Naive thymus-derived CD4-positive, alpha-beta T cell (primary cell): ENCODE results near the gene MX1. TPM values are rescaled to one million over a fixed set of nuclear protein-coding genes. Genes with fewer than 3 reads are reported as not detected.
A peak's percentile ranks its signal among the peaks of the same experiment; 100 is the strongest.

ENCODE experiments used
- ATAC-seq: fragments of 150-1000 bp; cut with Tn5 transposase; 2 replicates; pipeline ENCODE4 v1.10.0; 2021; ENCODE audit warnings: mild to moderate bottlenecking, moderate library complexity
- CTCF ChIA-PET: fragments of 350-600 bp; sonication (Branson Sonifier 250); formaldehyde crosslinking; loops from one replicate; lab custom pipeline; 2021; ENCODE audit warnings: antibody characterized with exemption; lab: Charles Lee
- POLR2A ChIA-PET: fragments of 350-600 bp; sonication (Branson Sonifier 250); formaldehyde crosslinking; loops from one replicate; lab custom pipeline; 2021; ENCODE audit warnings: antibody characterized with exemption, inconsistent platforms; lab: Charles Lee
- DNase-seq, 9 donors: peaks; one replicate each; pipeline versions ENCODE4 v3.0.0 to v3.0.0-alpha.2; 2020 to 2022; ENCODE audit warnings: mixed read lengths in 1 of 9
- H3K27ac ChIP-seq: one replicate; pipeline ENCODE4 v1.7.0; 2013; ENCODE audit warnings: mild to moderate bottlenecking, low read depth, low read length, moderate library complexity
- H3K27me3 ChIP-seq, 2 donors: one replicate each; pipeline ENCODE4 v1.7.0; 2013; ENCODE audit warnings: low read length in 2 of 2, mild to moderate bottlenecking in 2 of 2, moderate library complexity in 2 of 2; ENCODE audit not compliant: control insufficient read depth in 2 of 2, insufficient read depth in 2 of 2
- H3K36me3 ChIP-seq, 3 experiments: 1 replicate in 2 of 3; 2 replicates in 1 of 3; pipeline ENCODE4 v1.7.0; 2013; ENCODE audit warnings: low read length in 3 of 3, mild to moderate bottlenecking in 3 of 3, moderate library complexity in 1 of 3; ENCODE audit not compliant: insufficient read depth in 3 of 3, control insufficient read depth in 2 of 3
- H3K4me1 ChIP-seq, 2 donors: one replicate each; pipeline ENCODE4 v1.7.0; 2013; ENCODE audit warnings: low read length in 2 of 2, mild to moderate bottlenecking in 2 of 2, moderate library complexity in 1 of 2; ENCODE audit not compliant: control insufficient read depth in 2 of 2, insufficient read depth in 2 of 2
- H3K4me3 ChIP-seq: 2 replicates; pipeline ENCODE4 v1.7.0; 2013; ENCODE audit warnings: mild to moderate bottlenecking, low read length
- H3K9me3 ChIP-seq, 3 experiments: 1 replicate in 2 of 3; 2 replicates in 1 of 3; pipeline ENCODE4 v1.7.0; 2013; ENCODE audit warnings: low read length in 3 of 3; ENCODE audit not compliant: control insufficient read depth in 2 of 3
- H3K27ac Mint-ChIP-seq, 9 donors: one replicate each; pipeline ENCODE4 v1.8.0; 2020 to 2022; ENCODE audit warnings: mixed read lengths in 9 of 9, mild to moderate bottlenecking in 8 of 9, moderate library complexity in 5 of 9, inconsistent platforms in 2 of 9
- H3K27me3 Mint-ChIP-seq, 5 donors: one replicate each; pipeline ENCODE4 v1.8.0; 2021 to 2022; ENCODE audit warnings: mixed read lengths in 5 of 5, mild to moderate bottlenecking in 1 of 5
- H3K36me3 Mint-ChIP-seq, 5 donors: one replicate each; pipeline ENCODE4 v1.8.0; 2020 to 2022; ENCODE audit warnings: mixed read lengths in 5 of 5, mild to moderate bottlenecking in 3 of 5, inconsistent platforms in 1 of 5
- H3K4me1 Mint-ChIP-seq, 7 donors: one replicate each; pipeline ENCODE4 v1.8.0; 2020 to 2022; ENCODE audit warnings: mixed read lengths in 7 of 7, mild to moderate bottlenecking in 3 of 7, inconsistent platforms in 1 of 7
- H3K4me3 Mint-ChIP-seq, 10 donors: one replicate each; pipeline ENCODE4 v1.8.0; 2020 to 2022; ENCODE audit warnings: mild to moderate bottlenecking in 10 of 10, mixed read lengths in 10 of 10, moderate library complexity in 6 of 10, inconsistent platforms in 2 of 10
- H3K9me3 Mint-ChIP-seq, 11 donors: one replicate each; pipeline ENCODE4 v1.8.0; 2020 to 2022; ENCODE audit warnings: mixed read lengths in 11 of 11, mild to moderate bottlenecking in 4 of 11, inconsistent platforms in 1 of 11, moderate library complexity in 1 of 11
- intact Hi-C, 2 donors: fragments of 100-400 bp; cut with micrococcal nuclease; formaldehyde crosslinking; loops; one replicate each; pipeline ENCODE4 v1.15.1; 2023
- polyA plus RNA-seq, 2 donors: library from polyadenylated mRNA; unstranded; fragments of 300-500 nt; fragmentation: Illumina TruSeq; gene quantifications; one replicate each; pipeline ENCODE4 v1.2.3, GENCODE V29; 2021
- total RNA-seq, 6 experiments: library from RNA in 5 of 6; stranded (reverse) in 5 of 6; gene quantifications; 1 replicate in 5 of 6; 2 replicates in 1 of 6; pipeline ENCODE4 v1.2.3 and lab custom pipeline; 2021 to 2026

The MX1 gene
- total and polyA plus RNA-seq, 7 experiments from 2014 or later: 50.2 to 384 (median 74.5) TPM

GRCh38 chr21:41403966-41404365 lies 22.1 kb upstream of the MX1 start:
- Mint-ChIP-seq H3K9me3 (peaks cover 0 to 6% (median 0%) of the 10 kb centered on the region in 11 donors), H3K4me1 (peaks cover 0 to 4% (median 0%) of the 10 kb centered on the region in 7 donors), H3K4me3 (no peak overlapping the region), H3K27me3 (no peaks in the 10 kb centered on the region), H3K36me3 (peaks cover 34 to 85% (median 69%) of the 10 kb centered on the region in 5 donors), H3K27ac (no peak overlapping the region)
- no peak overlapping the region for H3K4me3 ChIP-seq
- CTCF ChIA-PET: no interaction called here
- no peaks in the 10 kb centered on the region for H3K4me1 ChIP-seq
- DNase-seq (no peak), ATAC-seq (no peak)
- peaks cover 7 to 92% (median 29%) of the 10 kb centered on the region in 3 experiments for H3K36me3 ChIP-seq
- no peak overlapping the region for H3K27ac ChIP-seq
- H3K9me3 ChIP-seq: no peaks in the 10 kb centered on the region
- H3K27me3 ChIP-seq: no peaks in the 10 kb centered on the region
- POLR2A ChIA-PET: no interaction called here
- intact Hi-C loops: no loop called here

GRCh38 chr21:41405321-41405720 lies 20.7 kb upstream of the MX1 start:
- Histone ChIP-seq H3K4me1 (no peaks in the 10 kb centered on the region), H3K27me3 (no peaks in the 10 kb centered on the region), H3K36me3 (peaks cover 11 to 92% (median 24%) of the 10 kb centered on the region in 3 experiments), H3K4me3 (no peak overlapping the region), H3K9me3 (no peaks in the 10 kb centered on the region), H3K27ac (no peak overlapping the region)
- Mint-ChIP-seq H3K27ac (no peak overlapping the region), H3K27me3 (no peaks in the 10 kb centered on the region), H3K36me3 (peaks cover 44 to 85% (median 72%) of the 10 kb centered on the region in 5 donors), H3K9me3 (peaks cover 0 to 12% (median 2%) of the 10 kb centered on the region in 11 donors), H3K4me3 (no peak overlapping the region), H3K4me1 (peaks cover 0 to 4% (median 0%) of the 10 kb centered on the region in 7 donors)
- DNase-seq (no peak), ATAC-seq (no peak)
- CTCF ChIA-PET: no interaction called here
- POLR2A ChIA-PET: no interaction called here
- intact Hi-C loops: no loop called here

DNA sequence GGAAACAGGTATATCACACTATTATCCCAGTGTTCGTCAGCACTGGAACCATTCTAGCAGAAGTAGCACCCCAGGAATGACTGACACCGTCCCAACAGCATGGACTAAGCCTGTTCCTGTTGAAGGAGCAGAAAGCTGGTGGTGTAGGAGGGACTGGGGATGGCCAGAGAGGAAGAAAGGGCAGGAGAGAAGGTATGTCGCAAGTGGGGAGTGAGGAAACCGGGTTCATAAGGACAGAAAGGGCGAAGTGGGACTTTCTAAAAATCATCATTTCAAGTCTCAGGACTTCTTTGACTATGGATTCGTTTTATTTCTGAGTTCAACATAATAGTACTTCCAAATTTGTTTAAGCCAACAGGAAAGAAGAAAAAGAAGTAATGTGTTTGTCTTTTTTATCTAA lies 19.7 kb upstream of the MX1 start:
- Histone ChIP-seq H3K9me3 (peaks cover 0 to 2% (median 0%) of the 10 kb centered on the region in 3 experiments), H3K4me1 (no peaks in the 10 kb centered on the region), H3K27me3 (no peaks in the 10 kb centered on the region), H3K36me3 (peaks cover 11 to 91% (median 24%) of the 10 kb centered on the region in 3 experiments), H3K4me3 (no peak overlapping the region), H3K27ac (no peak overlapping the region)
- ATAC-seq (peak; percentile 38), DNase-seq (no peak)
- Mint-ChIP-seq H3K27ac (peak overlapping the region in 3 of 9 donors; percentile 13 to 70 (median 51)), H3K4me1 (peaks cover 0 to 8% (median 2%) of the 10 kb centered on the region in 7 donors), H3K36me3 (peaks cover 44 to 85% (median 72%) of the 10 kb centered on the region in 5 donors), H3K27me3 (no peaks in the 10 kb centered on the region), H3K4me3 (no peak overlapping the region), H3K9me3 (peaks cover 0 to 20% (median 2%) of the 10 kb centered on the region in 11 donors)
- CTCF ChIA-PET: no interaction called here
- intact Hi-C loops: no loop called here
- POLR2A ChIA-PET: no interaction called here

DNA sequence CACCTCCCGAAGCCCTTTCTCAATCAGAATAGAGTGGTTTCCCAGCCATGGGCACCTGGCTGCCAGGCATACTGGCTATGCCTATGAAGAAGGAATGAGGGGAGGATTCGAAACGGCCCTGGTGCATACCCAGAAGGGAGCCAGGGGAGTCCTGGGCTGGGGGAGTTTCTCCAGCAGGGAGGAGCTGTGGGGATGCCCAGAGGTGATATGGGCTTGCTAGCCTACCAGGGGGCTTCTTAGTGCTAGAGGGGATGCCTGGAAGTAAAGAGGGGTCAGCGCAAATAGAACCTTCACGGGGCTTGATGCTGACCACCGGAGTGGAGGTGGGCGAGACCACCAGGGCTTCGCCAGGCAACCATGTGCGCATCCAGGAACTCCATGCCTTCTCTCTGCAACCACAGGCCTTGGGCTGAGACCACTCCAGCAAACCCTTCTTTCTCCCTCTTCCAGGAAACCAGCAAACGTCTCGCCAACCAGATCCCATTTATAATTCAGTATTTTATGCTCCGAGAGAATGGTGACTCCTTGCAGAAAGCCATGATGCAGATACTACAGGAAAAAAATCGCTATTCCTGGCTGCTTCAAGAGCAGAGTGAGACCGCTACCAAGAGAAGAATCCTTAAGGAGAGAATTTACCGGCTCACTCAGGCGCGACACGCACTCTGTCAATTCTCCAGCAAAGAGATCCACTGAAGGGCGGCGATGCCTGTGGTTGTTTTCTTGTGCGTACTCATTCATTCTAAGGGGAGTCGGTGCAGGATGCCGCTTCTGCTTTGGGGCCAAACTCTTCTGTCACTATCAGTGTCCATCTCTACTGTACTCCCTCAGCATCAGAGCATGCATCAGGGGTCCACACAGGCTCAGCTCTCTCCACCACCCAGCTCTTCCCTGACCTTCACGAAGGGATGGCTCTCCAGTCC lies 18.2 kb upstream of the MX1 start:
- peaks cover 0 to 15% (median 4%) of the 10 kb centered on the region in 7 donors for H3K4me1 Mint-ChIP-seq
- H3K4me3 Mint-ChIP-seq: no peak overlapping the region
- peaks cover 0 to 4% (median 0%) of the 10 kb centered on the region in 5 donors for H3K27me3 Mint-ChIP-seq
- ATAC-seq: no peak
- DNase-seq: no peak
- Histone ChIP-seq H3K9me3 (peaks cover 0 to 14% (median 0%) of the 10 kb centered on the region in 3 experiments), H3K27me3 (no peaks in the 10 kb centered on the region), H3K27ac (no peak overlapping the region), H3K36me3 (peaks cover 11 to 77% (median 20%) of the 10 kb centered on the region in 3 experiments), H3K4me3 (no peak overlapping the region), H3K4me1 (no peaks in the 10 kb centered on the region)
- peaks cover 0 to 35% (median 9%) of the 10 kb centered on the region in 11 donors for H3K9me3 Mint-ChIP-seq
- H3K27ac Mint-ChIP-seq: peak overlapping the region in 2 of 9 donors; percentile 28 to 72
- POLR2A ChIA-PET: no interaction called here
- intact Hi-C loops: no loop called here
- CTCF ChIA-PET: no interaction called here
- H3K36me3 Mint-ChIP-seq: peaks cover 38 to 86% (median 70%) of the 10 kb centered on the region in 5 donors

DNA sequence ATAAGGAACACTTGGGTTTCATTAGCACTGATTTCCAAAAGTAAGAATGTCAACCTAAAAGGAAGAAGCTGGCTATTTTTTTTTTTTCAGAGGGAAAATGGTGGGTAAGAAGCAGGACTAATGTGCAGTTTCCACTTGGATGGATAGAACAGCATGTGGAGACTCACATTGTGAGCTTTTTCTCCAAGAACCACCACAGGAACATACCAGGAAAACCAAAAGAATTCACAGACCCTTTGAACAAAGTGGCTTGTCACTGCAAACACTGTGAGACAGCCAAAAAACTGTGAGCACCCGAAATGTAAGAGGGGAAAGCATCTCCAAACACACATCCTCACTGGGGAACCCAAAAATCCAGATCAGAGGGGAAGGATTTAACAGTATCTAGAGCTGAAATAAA lies 15.7 kb upstream of the MX1 start:
- Mint-ChIP-seq H3K36me3 (peaks cover 32 to 72% (median 62%) of the 10 kb centered on the region in 5 donors), H3K27ac (peak overlapping the region in 2 of 9 donors; percentile 5 to 18), H3K9me3 (peaks cover 3 to 56% (median 21%) of the 10 kb centered on the region in 11 donors), H3K4me1 (peaks cover 0 to 15% (median 4%) of the 10 kb centered on the region in 7 donors), H3K27me3 (peaks cover 0 to 26% (median 0%) of the 10 kb centered on the region in 5 donors), H3K4me3 (no peak overlapping the region)
- Histone ChIP-seq H3K4me3 (no peak overlapping the region), H3K27me3 (no peaks in the 10 kb centered on the region), H3K9me3 (peaks cover 0 to 19% (median 0%) of the 10 kb centered on the region in 3 experiments), H3K36me3 (peaks cover 9 to 52% (median 11%) of the 10 kb centered on the region in 3 experiments), H3K27ac (no peak overlapping the region), H3K4me1 (no peaks in the 10 kb centered on the region)
- intact Hi-C loops: loop anchor here in 1 of 2 donors (2.0 kb wide), 1 partner anchor 16 kb away; the partner anchor contains the start of gene MX1
- no peak for ATAC-seq
- no peak for DNase-seq
- ChIA-PET POLR2A (interaction anchor here (1.7 to 4.8 kb wide), 2 partner anchors 15 to 28 kb away, joined by 3 to 19 read pairs; partner anchors contain the start of gene MX1), CTCF (no interaction called here)

DNA sequence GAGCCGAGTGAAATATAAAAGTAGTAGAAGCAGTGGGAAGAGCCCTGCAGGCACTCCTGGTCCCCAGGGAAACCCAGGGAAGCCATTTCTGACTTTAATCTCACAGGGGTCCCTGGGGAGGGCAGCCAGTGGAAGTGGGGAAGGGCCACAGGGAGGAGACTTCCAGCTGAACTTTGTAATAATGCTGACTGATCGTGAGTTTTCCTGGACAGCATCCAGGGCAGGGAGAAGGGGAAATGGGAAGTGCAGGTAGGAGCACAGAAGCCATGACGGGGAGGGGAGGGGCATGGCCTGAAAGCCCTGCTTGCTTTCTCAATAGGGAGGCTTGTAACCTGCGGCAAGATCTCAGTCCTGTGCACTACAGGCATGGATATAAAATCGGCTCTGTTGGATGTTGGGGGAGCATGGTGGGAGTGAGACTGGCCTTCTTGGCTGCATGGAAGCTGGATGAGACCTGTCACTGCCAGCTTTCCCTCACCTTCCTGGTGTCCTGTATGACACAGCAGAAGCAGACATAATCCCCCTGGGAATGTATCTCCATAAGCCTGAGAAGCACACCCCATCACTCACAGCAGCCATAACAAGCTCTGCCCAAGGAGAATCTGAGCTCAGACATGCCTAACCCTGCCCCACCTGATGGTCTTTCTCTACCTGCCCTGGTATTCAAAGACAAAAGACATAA lies 15.1 kb upstream of the MX1 start:
- H3K36me3 Mint-ChIP-seq: peaks cover 32 to 72% (median 62%) of the 10 kb centered on the region in 5 donors
- Histone ChIP-seq H3K4me3 (no peak overlapping the region), H3K4me1 (no peaks in the 10 kb centered on the region), H3K27me3 (no peaks in the 10 kb centered on the region), H3K27ac (no peak overlapping the region), H3K9me3 (peaks cover 0 to 19% (median 0%) of the 10 kb centered on the region in 3 experiments), H3K36me3 (peaks cover 9 to 50% (median 11%) of the 10 kb centered on the region in 3 experiments)
- H3K27ac Mint-ChIP-seq: peak overlapping the region in 3 of 9 donors; percentile 5 to 58 (median 18)
- H3K4me3 Mint-ChIP-seq: peak overlapping the region in 1 of 10 donors; percentile 35
- no peak for DNase-seq
- ChIA-PET CTCF (interaction anchor here (0.5 kb wide), 1 partner anchor 12 kb away, joined by 8 read pairs; no protein-coding TSS in a partner anchor), POLR2A (interaction anchor here (0.8 to 4.8 kb wide), 4 partner anchors 11 to 39 kb away, joined by 3 to 19 read pairs (median 4); partner anchors contain the start of gene MX1)
- intact Hi-C loops: loop anchor here in 1 of 2 donors (2.0 kb wide), 1 partner anchor 16 kb away; the partner anchor contains the start of gene MX1
- peaks cover 3 to 60% (median 22%) of the 10 kb centered on the region in 11 donors for H3K9me3 Mint-ChIP-seq
- ATAC-seq: no peak
- peaks cover 0 to 30% (median 0%) of the 10 kb centered on the region in 5 donors for H3K27me3 Mint-ChIP-seq
- H3K4me1 Mint-ChIP-seq: peaks cover 0 to 15% (median 4%) of the 10 kb centered on the region in 7 donors
